Measurements from ENCODE around the gene AMZ1. TPM values are rescaled to one million over a fixed set of nuclear protein-coding genes. Genes with fewer than 3 reads are reported as not detected.
"Not testable (repeated sequence)": the region's sequence is repeated elsewhere in the genome, so short reads cannot be mapped to it uniquely, and the experiment has no call there.

The AMZ1 gene
- total RNA-seq, 1 donor from 2014 or later: 1.2 TPM

DNA sequence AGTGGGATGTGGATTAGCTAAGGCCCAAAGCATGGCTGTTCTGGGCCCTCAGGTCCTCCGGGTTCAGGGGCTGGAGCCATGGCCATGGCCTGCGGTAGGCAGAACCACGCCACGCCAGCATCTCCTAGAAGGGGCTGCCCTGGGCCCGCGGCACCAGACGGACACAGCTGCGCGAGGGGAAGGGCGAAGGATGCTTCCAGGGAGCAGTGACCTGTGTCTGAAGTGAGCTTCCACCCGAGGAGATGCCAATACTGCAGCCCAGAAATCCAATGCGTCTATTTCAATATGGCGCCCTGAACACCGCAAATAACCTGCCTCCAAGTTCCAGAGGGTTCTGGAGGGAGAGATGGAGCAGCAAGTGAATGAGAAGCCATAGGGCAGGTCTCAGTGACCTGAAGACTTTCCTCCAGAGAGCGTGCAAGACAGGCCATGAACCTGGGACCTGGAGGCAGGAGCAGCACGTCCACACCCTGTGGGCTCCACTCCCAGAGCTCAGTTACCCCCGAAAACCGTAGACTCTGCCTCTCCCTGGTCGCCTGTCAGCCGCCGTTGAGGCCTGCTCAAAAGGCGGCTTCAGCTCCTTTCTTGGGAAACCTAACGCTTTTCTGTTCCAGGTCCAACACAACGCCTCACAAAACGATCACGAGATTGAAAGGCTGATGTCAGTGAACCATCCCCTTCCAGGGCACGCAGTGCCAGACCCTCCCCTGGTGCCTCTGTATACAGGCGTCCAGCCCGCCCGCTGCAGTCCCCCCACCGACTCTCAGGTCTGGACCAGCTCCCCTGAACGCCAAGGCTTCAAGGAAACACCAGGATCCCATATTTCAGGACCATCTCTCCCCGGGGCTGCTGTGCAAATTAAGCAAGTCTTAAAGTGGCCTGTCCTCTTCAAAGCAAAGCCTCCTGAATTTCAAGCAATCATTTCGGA, 37.4 kb downstream of the AMZ1 start:
- Mint-ChIP-seq H3K9me3 (no peaks in the 10 kb centered on the region), H3K27ac (no peak overlapping the region), H3K27me3 (no peaks in the 10 kb centered on the region), H3K4me3 (no peak overlapping the region), H3K4me1 (ENCODE audit: unreplicated experiment) (peaks cover 8% of the 10 kb centered on the region), H3K36me3 (peaks cover 7% of the 10 kb centered on the region)
- TF ChIP-seq, protein P1, sequence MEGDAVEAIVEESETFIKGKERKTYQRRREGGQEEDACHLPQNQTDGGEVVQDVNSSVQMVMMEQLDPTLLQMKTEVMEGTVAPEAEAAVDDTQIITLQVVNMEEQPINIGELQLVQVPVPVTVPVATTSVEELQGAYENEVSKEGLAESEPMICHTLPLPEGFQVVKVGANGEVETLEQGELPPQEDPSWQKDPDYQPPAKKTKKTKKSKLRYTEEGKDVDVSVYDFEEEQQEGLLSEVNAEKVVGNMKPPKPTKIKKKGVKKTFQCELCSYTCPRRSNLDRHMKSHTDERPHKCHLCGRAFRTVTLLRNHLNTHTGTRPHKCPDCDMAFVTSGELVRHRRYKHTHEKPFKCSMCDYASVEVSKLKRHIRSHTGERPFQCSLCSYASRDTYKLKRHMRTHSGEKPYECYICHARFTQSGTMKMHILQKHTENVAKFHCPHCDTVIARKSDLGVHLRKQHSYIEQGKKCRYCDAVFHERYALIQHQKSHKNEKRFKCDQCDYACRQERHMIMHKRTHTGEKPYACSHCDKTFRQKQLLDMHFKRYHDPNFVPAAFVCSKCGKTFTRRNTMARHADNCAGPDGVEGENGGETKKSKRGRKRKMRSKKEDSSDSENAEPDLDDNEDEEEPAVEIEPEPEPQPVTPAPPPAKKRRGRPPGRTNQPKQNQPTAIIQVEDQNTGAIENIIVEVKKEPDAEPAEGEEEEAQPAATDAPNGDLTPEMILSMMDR (conservative IDR thresholded peaks at IDR 0.05): no peak
- DNase-seq (ENCODE audit: extremely low spot score, unreplicated experiment): no peak

DNA sequence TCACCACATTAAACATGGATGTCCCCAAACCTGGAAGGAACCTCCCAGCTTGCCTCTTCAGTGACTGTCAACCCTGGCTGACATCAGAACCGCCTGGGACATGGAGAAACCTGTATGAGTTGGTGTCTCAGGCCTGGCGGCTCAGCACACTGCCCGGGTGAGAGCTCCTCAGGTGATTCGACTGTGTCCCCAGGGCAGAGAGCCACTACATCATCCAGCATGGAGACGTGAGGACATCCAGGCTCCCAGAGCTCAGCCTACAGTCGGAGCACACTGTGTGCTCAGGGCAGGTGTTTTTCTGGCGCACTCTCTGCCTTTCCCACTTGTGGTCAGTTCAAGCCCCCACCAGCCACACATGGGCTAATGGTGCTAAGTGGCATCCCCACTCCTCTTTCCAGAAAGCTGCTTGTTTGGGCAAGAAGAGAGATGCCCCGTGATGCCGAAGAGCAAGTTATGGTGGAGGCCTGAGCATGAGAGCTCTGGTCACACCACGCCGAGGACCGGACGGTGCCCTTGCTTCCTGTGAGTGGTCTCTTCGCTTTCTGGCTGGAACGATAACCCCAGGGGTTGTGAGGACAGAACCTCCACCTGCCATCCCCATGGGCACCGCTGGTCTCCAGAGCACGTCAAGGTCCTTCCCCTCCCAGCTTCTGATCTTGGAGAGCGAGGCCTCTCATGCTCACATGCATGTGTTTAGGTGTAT, 38.5 kb downstream of the AMZ1 start:
- no peaks in the 10 kb centered on the region for H3K9me3 Mint-ChIP-seq
- no peak overlapping the region for H3K4me3 Mint-ChIP-seq
- DNase-seq (ENCODE audit: extremely low spot score, unreplicated experiment): no peak
- H3K4me1 Mint-ChIP-seq (ENCODE audit: unreplicated experiment): peaks cover 8% of the 10 kb centered on the region
- no peaks in the 10 kb centered on the region for H3K27me3 Mint-ChIP-seq
- peaks cover 15% of the 10 kb centered on the region for H3K36me3 Mint-ChIP-seq
- no peak overlapping the region for H3K27ac Mint-ChIP-seq
- TF ChIP-seq, protein P1 (conservative IDR thresholded peaks at IDR 0.05): no peak

- H3K4me3 Mint-ChIP-seq; DNase-seq (ENCODE audit: extremely low spot score, unreplicated experiment); H3K27ac Mint-ChIP-seq; H3K4me1 Mint-ChIP-seq (ENCODE audit: unreplicated experiment); H3K9me3 Mint-ChIP-seq; H3K27me3 Mint-ChIP-seq: not testable (repeated sequence)
- H3K36me3 Mint-ChIP-seq: peaks cover 22% of the 10 kb centered on the region
Observed at GRCh38 chr7:2727206-2727605, 39.2 kb downstream of the AMZ1 start.

- no peak overlapping the region for H3K4me3 Mint-ChIP-seq
- peak overlapping the region; percentile 22 for H3K27ac Mint-ChIP-seq
- peaks cover 5% of the 10 kb centered on the region for H3K9me3 Mint-ChIP-seq
- H3K27me3 Mint-ChIP-seq: no peaks in the 10 kb centered on the region
- peaks cover 34% of the 10 kb centered on the region for H3K36me3 Mint-ChIP-seq
- peaks cover 19% of the 10 kb centered on the region for H3K4me1 Mint-ChIP-seq (ENCODE audit: unreplicated experiment)
- DNase-seq (ENCODE audit: extremely low spot score, unreplicated experiment): no peak
- TF ChIP-seq, protein P1 (conservative IDR thresholded peaks at IDR 0.05): no peak
Observed at GRCh38 chr7:2728316-2729030, 40.5 kb downstream of the AMZ1 start.

DNA sequence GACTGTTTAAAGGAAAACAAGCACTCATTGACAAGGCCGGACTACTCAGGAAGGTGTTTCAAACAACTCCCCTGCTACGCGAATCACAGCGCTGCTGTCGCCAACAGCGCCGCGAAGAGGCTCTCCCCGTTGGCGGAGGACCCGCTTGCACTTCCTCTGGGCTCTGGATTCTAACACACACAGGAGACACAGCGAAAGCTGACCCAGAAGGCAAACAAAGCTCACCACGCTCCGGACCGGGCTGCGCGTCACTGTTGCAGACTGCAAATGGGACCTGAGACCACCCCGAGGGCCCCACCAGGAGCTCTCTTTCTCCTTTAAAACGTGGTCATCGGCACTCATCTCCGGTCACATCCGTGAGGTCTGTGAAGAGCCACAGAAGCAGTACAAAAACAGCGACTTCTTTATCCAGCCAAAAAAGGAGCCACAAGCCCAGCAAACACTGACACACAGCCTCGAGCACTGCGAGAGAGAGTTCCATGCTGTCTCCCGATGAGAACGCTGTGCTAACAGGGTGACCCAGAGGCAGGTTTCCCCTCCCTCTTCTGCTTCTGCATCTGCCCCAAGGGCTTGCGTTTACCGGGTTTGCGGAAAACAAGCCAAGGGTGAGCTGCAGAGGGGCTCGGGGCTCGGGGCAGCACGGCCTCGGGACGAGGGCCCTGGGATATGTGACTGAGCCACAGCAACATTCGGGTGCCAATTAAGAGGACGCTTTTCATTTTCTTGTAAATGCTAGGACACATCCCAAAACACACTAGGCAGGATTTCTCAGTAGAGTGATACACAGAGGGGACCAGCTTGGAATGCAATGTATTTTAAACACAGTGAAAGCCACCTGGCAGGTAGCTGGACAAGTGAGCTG, 41.3 kb downstream of the AMZ1 start:
- Mint-ChIP-seq H3K4me1 (ENCODE audit: unreplicated experiment) (peaks cover 27% of the 10 kb centered on the region), H3K36me3 (peaks cover 41% of the 10 kb centered on the region), H3K27ac (peak overlapping the region; percentile 79), H3K9me3 (peaks cover 6% of the 10 kb centered on the region), H3K27me3 (no peaks in the 10 kb centered on the region), H3K4me3 (no peak overlapping the region)
- TF ChIP-seq, protein P1 (conservative IDR thresholded peaks at IDR 0.05): no peak
- no peak for DNase-seq (ENCODE audit: extremely low spot score, unreplicated experiment)
